HEK293 (cell line): ENCODE data around the gene ERBB4.
A peak's percentile ranks its signal among the peaks of the same experiment; 100 is the strongest.

ENCODE experiments used
- CTCF ChIA-PET: fragments of 350-600 bp; formaldehyde crosslinking; extraction: SDS; loops from one replicate; lab custom pipeline; 2021; ENCODE audit warnings: antibody characterized with exemption; lab: Yijun Ruan, JAX
- POLR2A ChIA-PET: fragments of 300-600 bp; formaldehyde crosslinking; extraction: SDS; loops from one replicate; lab custom pipeline; 2020; ENCODE audit warnings: antibody characterized with exemption, inconsistent platforms; lab: Yijun Ruan, JAX
- H3K27ac ChIP-seq: fragments of 200-500 bp; sonication (Bioruptor generic); 2 replicates; pipeline ENCODE4 v1.5.1; 2014; ENCODE audit warnings: low read depth, low read length, control low read depth, inconsistent platforms; ENCODE audit errors: extremely low read depth
- H3K36me3 ChIP-seq, 2 experiments: fragments of 200-500 bp in 1 of 2; sonication (Bioruptor generic) in 1 of 2; 1 replicate in 1 of 2; 2 replicates in 1 of 2; pipeline ENCODE4 v1.5.1; 2014 to 2017; ENCODE audit warnings: inconsistent platforms in 2 of 2, low read length in 2 of 2; ENCODE audit not compliant: control insufficient read depth in 2 of 2, insufficient read depth in 1 of 2
- H3K4me1 ChIP-seq: fragments of 200-500 bp; sonication (Bioruptor generic); 2 replicates; pipeline ENCODE4 v1.5.1; 2014; ENCODE audit warnings: mild to moderate bottlenecking, low read length, inconsistent platforms; ENCODE audit not compliant: control insufficient read depth, insufficient read depth
- H3K4me3 ChIP-seq: 2 replicates; pipeline ENCODE4 v1.5.1; 2011; ENCODE audit warnings: low read depth, mild to moderate bottlenecking, control low read depth, low read length, moderate library complexity
- H3K9me3 ChIP-seq: fragments of 200-500 bp; sonication (Bioruptor generic); 2 replicates; pipeline ENCODE4 v1.5.1; 2014; ENCODE audit warnings: low read depth, low read length, inconsistent platforms; ENCODE audit not compliant: control insufficient read depth, insufficient read depth
- AEBP2 ChIP-seq: fragments of 450-650 bp; formaldehyde crosslinking; IDR thresholded peaks from 2 replicates; pipeline ENCODE4 v1.5.1; 2016; ENCODE audit warnings: missing biosample characterization, missing genetic modification characterization, borderline replicate concordance
- GLI2 ChIP-seq: fragments of 450-650 bp; formaldehyde crosslinking; IDR thresholded peaks from 2 replicates; pipeline ENCODE4; 2017; ENCODE audit warnings: missing biosample characterization, missing genetic modification characterization, low read depth, borderline replicate concordance
- SP2 ChIP-seq: fragments of 450-650 bp; formaldehyde crosslinking; IDR thresholded peaks from 2 replicates; pipeline ENCODE4 v1.5.1; 2016; ENCODE audit warnings: missing biosample characterization, missing genetic modification characterization
- ZBTB17 ChIP-seq: fragments of 450-650 bp; formaldehyde crosslinking; IDR thresholded peaks from 2 replicates; pipeline ENCODE4 v1.5.1; 2016; ENCODE audit warnings: missing biosample characterization, missing genetic modification characterization
- ZIC2 ChIP-seq: fragments of 450-650 bp; formaldehyde crosslinking; IDR thresholded peaks from 2 replicates; pipeline ENCODE4 v1.5.1; 2016; ENCODE audit warnings: missing biosample characterization, missing genetic modification characterization
- ZNF2 ChIP-seq: fragments of 450-650 bp; formaldehyde crosslinking; IDR thresholded peaks from 2 replicates; pipeline ENCODE4 v1.5.1; 2016; ENCODE audit warnings: missing biosample characterization, missing genetic modification characterization
- ZNF211 ChIP-seq: fragments of 450-650 bp; formaldehyde crosslinking; IDR thresholded peaks from 2 replicates; pipeline ENCODE4 v1.5.1; 2016; ENCODE audit warnings: low read depth, missing biosample characterization, missing genetic modification characterization
- ZNF26 ChIP-seq: fragments of 450-650 bp; formaldehyde crosslinking; IDR thresholded peaks from 2 replicates; pipeline ENCODE4 v1.5.1; 2016; ENCODE audit warnings: missing biosample characterization, missing genetic modification characterization
- ZNF266 ChIP-seq: fragments of 450-650 bp; formaldehyde crosslinking; IDR thresholded peaks from 2 replicates; pipeline ENCODE4 v1.5.1; 2016; ENCODE audit warnings: missing biosample characterization, missing genetic modification characterization, low read depth
- ZNF404 ChIP-seq: fragments of 450-650 bp; formaldehyde crosslinking; IDR thresholded peaks from 2 replicates; pipeline ENCODE4 v1.5.1; 2017; ENCODE audit warnings: missing biosample characterization, missing genetic modification characterization
- ZNF555 ChIP-seq: fragments of 450-650 bp; formaldehyde crosslinking; conservative IDR thresholded peaks from 2 replicates; pipeline ENCODE4 v1.5.1; 2017; ENCODE audit warnings: missing biosample characterization, mild to moderate bottlenecking, missing genetic modification characterization, inconsistent platforms
- ZNF571 ChIP-seq: fragments of 450-650 bp; formaldehyde crosslinking; IDR thresholded peaks from 2 replicates; pipeline ENCODE4 v1.5.0; 2017; ENCODE audit warnings: missing biosample characterization, missing genetic modification characterization
- ZNF654 ChIP-seq: fragments of 450-650 bp; formaldehyde crosslinking; IDR thresholded peaks from 2 replicates; pipeline ENCODE4 v1.5.1; 2016; ENCODE audit warnings: low read depth, missing biosample characterization, missing genetic modification characterization
- ZSCAN16 ChIP-seq: fragments of 450-650 bp; formaldehyde crosslinking; IDR thresholded peaks from 2 replicates; pipeline ENCODE4 v1.5.1; 2016; ENCODE audit warnings: missing biosample characterization, missing genetic modification characterization
- TF ChIP-seq, protein P1 (sequence below): fragments of 450-650 bp; formaldehyde crosslinking; IDR thresholded peaks from 2 replicates; pipeline ENCODE4 v1.5.1; 2016; ENCODE audit warnings: missing biosample characterization, missing genetic modification characterization, borderline replicate concordance
- TF ChIP-seq, protein P2 (sequence below): fragments of 450-650 bp; formaldehyde crosslinking; IDR thresholded peaks from 2 replicates; pipeline ENCODE4 v1.5.1; 2016; ENCODE audit warnings: missing biosample characterization, missing genetic modification characterization
- TF ChIP-seq, protein P3 (sequence below): fragments of 450-650 bp; formaldehyde crosslinking; IDR thresholded peaks from 2 replicates; pipeline ENCODE4 v1.5.1; 2016; ENCODE audit warnings: missing biosample characterization, missing genetic modification characterization
- TF ChIP-seq, protein P4 (sequence below): fragments of 450-650 bp; formaldehyde crosslinking; IDR thresholded peaks from 2 replicates; pipeline ENCODE4 v1.5.1; 2016; ENCODE audit warnings: missing biosample characterization, missing genetic modification characterization
- TF ChIP-seq, protein P5 (sequence below): fragments of 450-650 bp; formaldehyde crosslinking; IDR thresholded peaks from 2 replicates; pipeline ENCODE4 v1.5.1; 2016; ENCODE audit warnings: missing biosample characterization, missing genetic modification characterization, low read depth

The ERBB4 gene

DNA sequence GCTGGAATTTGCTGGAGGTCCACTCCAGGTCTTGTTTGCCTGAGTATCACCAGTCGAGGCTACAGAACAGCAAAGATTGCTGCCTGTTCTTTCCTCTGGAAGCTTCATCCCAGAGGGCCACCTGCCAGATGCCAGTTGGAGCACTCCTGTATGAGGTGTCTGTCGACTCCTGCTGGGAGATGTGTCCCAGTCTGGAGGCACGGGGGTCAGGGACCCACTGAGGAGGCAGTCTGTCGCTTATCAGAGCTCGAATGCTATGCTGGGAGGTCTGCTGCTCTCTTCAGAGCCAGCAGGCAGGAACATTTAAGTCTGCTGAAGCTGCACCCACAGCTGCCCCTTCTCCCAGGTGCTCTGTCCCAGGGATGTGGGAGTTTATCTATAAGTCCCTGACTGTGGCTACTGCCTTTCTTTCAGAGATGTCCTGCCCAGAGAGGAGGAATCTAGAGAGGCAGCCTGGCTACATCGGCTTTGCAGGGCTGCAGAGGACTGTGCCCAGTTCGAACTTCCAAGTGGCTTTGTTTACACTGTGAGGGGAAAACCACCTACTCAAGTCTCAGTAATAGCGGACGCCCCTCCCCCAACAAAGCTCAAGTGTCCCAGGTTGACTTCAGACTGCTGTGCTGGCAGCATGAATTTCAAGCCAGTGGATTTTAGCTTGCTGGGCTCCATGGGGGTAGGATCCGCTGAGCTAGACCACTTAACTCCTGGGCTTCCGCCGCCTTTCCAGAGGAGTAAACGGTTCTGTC, 301.1 kb downstream of the ERBB4 start:
- POLR2A ChIA-PET, result no interaction called here
- no peak for TF ChIP-seq ZNF555 (tag by site-specific recombination)
- TF ChIP-seq ZIC2 (tag by site-specific recombination), result peak; percentile 38; the same call in 1 of the 2 replicates
- Histone ChIP-seq H3K4me1 (no peaks in the 10 kb centered on the region), H3K4me3 (no peak overlapping the region), H3K27ac (no peak overlapping the region), H3K36me3 (no peaks in the 10 kb centered on the region), H3K9me3 (no peaks in the 10 kb centered on the region)
- CTCF ChIA-PET, result no interaction called here

DNA sequence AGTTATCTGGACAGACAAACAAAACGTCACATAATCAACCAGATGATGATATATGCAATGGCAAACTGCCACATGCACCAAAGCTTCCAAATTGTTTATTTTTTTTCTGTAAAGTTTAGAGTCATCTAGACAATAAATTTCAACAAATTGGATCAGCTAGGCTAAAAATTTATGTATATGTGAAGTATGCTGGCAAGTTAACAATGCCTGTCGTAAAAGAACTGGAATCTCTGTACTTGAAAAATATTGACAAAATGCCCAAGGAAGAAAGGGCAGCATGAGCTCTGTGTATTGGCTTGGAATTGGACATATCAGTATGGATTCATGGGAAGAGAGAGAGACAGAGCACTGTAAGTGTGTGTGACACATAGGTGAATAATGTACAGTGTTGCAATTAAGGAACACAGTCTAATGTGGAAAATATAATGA, 309.8 kb downstream of the ERBB4 start:
- Histone ChIP-seq H3K4me1 (peaks cover 21% of the 10 kb centered on the region), H3K27ac (0 out of 2 replicates have a peak overlapping the region, but pooled peaks have one; percentile 28), H3K4me3 (no peak overlapping the region), H3K9me3 (no peaks in the 10 kb centered on the region), H3K36me3 (no peaks in the 10 kb centered on the region)
- ChIA-PET POLR2A (no interaction called here), CTCF (interaction anchor here (0.6 kb wide), 1 partner anchor 377 kb away, joined by 3 read pairs; no protein-coding TSS in a partner anchor)
- no peak for TF ChIP-seq ZNF404 (tag by site-specific recombination)
- TF ChIP-seq AEBP2 (tag by site-specific recombination), result no peak
- TF ChIP-seq, protein P1, sequence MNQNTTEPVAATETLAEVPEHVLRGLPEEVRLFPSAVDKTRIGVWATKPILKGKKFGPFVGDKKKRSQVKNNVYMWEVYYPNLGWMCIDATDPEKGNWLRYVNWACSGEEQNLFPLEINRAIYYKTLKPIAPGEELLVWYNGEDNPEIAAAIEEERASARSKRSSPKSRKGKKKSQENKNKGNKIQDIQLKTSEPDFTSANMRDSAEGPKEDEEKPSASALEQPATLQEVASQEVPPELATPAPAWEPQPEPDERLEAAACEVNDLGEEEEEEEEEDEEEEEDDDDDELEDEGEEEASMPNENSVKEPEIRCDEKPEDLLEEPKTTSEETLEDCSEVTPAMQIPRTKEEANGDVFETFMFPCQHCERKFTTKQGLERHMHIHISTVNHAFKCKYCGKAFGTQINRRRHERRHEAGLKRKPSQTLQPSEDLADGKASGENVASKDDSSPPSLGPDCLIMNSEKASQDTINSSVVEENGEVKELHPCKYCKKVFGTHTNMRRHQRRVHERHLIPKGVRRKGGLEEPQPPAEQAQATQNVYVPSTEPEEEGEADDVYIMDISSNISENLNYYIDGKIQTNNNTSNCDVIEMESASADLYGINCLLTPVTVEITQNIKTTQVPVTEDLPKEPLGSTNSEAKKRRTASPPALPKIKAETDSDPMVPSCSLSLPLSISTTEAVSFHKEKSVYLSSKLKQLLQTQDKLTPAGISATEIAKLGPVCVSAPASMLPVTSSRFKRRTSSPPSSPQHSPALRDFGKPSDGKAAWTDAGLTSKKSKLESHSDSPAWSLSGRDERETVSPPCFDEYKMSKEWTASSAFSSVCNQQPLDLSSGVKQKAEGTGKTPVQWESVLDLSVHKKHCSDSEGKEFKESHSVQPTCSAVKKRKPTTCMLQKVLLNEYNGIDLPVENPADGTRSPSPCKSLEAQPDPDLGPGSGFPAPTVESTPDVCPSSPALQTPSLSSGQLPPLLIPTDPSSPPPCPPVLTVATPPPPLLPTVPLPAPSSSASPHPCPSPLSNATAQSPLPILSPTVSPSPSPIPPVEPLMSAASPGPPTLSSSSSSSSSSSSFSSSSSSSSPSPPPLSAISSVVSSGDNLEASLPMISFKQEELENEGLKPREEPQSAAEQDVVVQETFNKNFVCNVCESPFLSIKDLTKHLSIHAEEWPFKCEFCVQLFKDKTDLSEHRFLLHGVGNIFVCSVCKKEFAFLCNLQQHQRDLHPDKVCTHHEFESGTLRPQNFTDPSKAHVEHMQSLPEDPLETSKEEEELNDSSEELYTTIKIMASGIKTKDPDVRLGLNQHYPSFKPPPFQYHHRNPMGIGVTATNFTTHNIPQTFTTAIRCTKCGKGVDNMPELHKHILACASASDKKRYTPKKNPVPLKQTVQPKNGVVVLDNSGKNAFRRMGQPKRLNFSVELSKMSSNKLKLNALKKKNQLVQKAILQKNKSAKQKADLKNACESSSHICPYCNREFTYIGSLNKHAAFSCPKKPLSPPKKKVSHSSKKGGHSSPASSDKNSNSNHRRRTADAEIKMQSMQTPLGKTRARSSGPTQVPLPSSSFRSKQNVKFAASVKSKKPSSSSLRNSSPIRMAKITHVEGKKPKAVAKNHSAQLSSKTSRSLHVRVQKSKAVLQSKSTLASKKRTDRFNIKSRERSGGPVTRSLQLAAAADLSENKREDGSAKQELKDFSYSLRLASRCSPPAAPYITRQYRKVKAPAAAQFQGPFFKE (tag by site-specific recombination), result no peak
- TF ChIP-seq, protein P2, sequence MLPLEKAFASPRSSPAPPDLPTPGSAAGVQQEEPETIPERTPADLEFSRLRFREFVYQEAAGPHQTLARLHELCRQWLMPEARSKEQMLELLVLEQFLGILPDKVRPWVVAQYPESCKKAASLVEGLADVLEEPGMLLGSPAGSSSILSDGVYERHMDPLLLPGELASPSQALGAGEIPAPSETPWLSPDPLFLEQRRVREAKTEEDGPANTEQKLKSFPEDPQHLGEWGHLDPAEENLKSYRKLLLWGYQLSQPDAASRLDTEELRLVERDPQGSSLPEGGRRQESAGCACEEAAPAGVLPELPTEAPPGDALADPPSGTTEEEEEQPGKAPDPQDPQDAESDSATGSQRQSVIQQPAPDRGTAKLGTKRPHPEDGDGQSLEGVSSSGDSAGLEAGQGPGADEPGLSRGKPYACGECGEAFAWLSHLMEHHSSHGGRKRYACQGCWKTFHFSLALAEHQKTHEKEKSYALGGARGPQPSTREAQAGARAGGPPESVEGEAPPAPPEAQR (tag by site-specific recombination), result no peak
- no peak for TF ChIP-seq ZNF571 (tag by site-specific recombination)
- TF ChIP-seq ZNF211, result no peak
- TF ChIP-seq SP2 (tag by site-specific recombination), result no peak
- TF ChIP-seq ZNF654 (tag by site-specific recombination), result no peak
- no peak for TF ChIP-seq ZNF266 (tag by site-specific recombination)
- no peak for TF ChIP-seq ZSCAN16 (tag by site-specific recombination)
- no peak for TF ChIP-seq ZNF2 (tag by site-specific recombination)
- no peak for TF ChIP-seq GLI2
- TF ChIP-seq, protein P3, sequence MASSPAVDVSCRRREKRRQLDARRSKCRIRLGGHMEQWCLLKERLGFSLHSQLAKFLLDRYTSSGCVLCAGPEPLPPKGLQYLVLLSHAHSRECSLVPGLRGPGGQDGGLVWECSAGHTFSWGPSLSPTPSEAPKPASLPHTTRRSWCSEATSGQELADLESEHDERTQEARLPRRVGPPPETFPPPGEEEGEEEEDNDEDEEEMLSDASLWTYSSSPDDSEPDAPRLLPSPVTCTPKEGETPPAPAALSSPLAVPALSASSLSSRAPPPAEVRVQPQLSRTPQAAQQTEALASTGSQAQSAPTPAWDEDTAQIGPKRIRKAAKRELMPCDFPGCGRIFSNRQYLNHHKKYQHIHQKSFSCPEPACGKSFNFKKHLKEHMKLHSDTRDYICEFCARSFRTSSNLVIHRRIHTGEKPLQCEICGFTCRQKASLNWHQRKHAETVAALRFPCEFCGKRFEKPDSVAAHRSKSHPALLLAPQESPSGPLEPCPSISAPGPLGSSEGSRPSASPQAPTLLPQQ (tag by site-specific recombination), result no peak
- peak; percentile 50 for TF ChIP-seq ZBTB17 (tag by site-specific recombination)
- TF ChIP-seq, protein P4, sequence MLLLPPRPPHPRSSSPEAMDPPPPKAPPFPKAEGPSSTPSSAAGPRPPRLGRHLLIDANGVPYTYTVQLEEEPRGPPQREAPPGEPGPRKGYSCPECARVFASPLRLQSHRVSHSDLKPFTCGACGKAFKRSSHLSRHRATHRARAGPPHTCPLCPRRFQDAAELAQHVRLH (tag by site-specific recombination), result no peak
- TF ChIP-seq, protein P5, sequence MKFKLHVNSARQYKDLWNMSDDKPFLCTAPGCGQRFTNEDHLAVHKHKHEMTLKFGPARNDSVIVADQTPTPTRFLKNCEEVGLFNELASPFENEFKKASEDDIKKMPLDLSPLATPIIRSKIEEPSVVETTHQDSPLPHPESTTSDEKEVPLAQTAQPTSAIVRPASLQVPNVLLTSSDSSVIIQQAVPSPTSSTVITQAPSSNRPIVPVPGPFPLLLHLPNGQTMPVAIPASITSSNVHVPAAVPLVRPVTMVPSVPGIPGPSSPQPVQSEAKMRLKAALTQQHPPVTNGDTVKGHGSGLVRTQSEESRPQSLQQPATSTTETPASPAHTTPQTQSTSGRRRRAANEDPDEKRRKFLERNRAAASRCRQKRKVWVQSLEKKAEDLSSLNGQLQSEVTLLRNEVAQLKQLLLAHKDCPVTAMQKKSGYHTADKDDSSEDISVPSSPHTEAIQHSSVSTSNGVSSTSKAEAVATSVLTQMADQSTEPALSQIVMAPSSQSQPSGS (tag by site-specific recombination), result peak; percentile 12; the same call in 1 of the 2 replicates
- no peak for TF ChIP-seq ZNF26
